RWPE1 (cell line): ENCODE data around the gene SURF6.
"Not testable (repeated sequence)": the region's sequence is repeated elsewhere in the genome, so short reads cannot be mapped to it uniquely, and the experiment has no call there.

Source experiments
- CTCF ChIA-PET: fragments of 350-600 bp; sonication (Branson Sonifier 250); formaldehyde crosslinking; extraction: SDS; loops from one replicate; lab custom pipeline; 2021; lab: Yijun Ruan, JAX
- POLR2A ChIA-PET: fragments of 400-600 bp; formaldehyde crosslinking; extraction: SDS; loops from one replicate; lab custom pipeline; 2020; ENCODE audit warnings: antibody characterized with exemption; ENCODE audit not compliant: low non-redundant PET; lab: Yijun Ruan, JAX
- DNase-seq: peaks from one replicate; pipeline ENCODE4 v3.0.0; 2012; ENCODE audit warnings: low spot score
- H3K27ac ChIP-seq: fragments of 450-650 bp; 2 replicates; pipeline ENCODE4 v1.5.1; 2017
- CTCF ChIP-seq: fragments of 450-650 bp; conservative IDR thresholded peaks from 2 replicates; pipeline ENCODE4 v1.5.1; 2017; ENCODE audit warnings: low read depth, mild to moderate bottlenecking

SURF6 gene

GRCh38 chr9:133340916-133341315, 4.9 kb upstream of the SURF6 start:
- ChIA-PET POLR2A (no interaction called here), CTCF (interaction anchor here (0.6 to 1.4 kb wide), 2 partner anchors 19 to 145 kb away, joined by 4 read pairs; no protein-coding TSS in a partner anchor)
- H3K27ac ChIP-seq, result peak overlapping the region; percentile 21
- no peak for DNase-seq
- TF ChIP-seq CTCF, result no peak

- CTCF ChIA-PET, result interaction anchor here (0.7 to 1.1 kb wide), 2 partner anchors 10 to 141 kb away, joined by 3 read pairs; no protein-coding TSS in a partner anchor
- peak overlapping the region; percentile 21; the same call in 1 of the 2 replicates for H3K27ac ChIP-seq
- POLR2A ChIA-PET, result no interaction called here
- no peak for DNase-seq
- TF ChIP-seq CTCF, result no peak
Observed at GRCh38 chr9:133340256-133340655, 4.3 kb upstream of the SURF6 start.

- ChIA-PET CTCF (interaction anchor here (0.6 to 1.1 kb wide), 3 partner anchors 10 to 140 kb away, joined by 3 read pairs; no protein-coding TSS in a partner anchor), POLR2A (no interaction called here)
- no peak for DNase-seq
- TF ChIP-seq CTCF, result no peak
- peak overlapping the region; percentile 21; the same call in 1 of the 2 replicates for H3K27ac ChIP-seq
Observed at GRCh38 chr9:133339641-133340040, 3.7 kb upstream of the SURF6 start.

DNA sequence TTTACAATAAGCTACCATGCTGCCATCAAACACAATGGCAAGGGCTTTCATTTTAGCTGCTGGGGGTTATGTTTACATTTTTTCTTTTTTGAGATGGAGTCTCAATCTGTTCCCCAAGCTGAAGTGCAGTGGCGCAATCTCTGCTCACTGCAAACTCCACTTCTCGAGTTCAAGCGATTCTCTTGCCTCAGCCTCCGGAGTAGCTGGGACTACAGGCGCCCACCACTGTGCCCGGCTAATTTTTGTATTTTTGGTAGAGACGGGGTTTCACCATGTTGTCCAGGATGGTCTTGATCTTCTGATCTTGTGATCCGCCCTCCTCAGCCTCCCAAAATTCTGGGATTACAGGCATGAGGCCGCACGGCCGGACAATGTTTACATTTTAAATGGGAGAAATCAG, 1.1 kb downstream of the SURF6 start:
- peak overlapping the region; percentile 76 for H3K27ac ChIP-seq
- DNase-seq, result not testable (repeated sequence)
- ChIA-PET POLR2A (interaction anchor here (0.6 to 1.2 kb wide), 4 partner anchors 8 to 80 kb away, joined by 3 to 10 read pairs (median 4); partner anchors contain the start of genes MED22 and RPL7A), CTCF (interaction anchor here (0.6 to 1.9 kb wide), 3 partner anchors 60 to 149 kb away, joined by 3 to 11 read pairs (median 5); no protein-coding TSS in a partner anchor)

- POLR2A ChIA-PET, result interaction anchor here (0.6 to 0.8 kb wide), 3 partner anchors 8 to 81 kb away, joined by 3 to 10 read pairs (median 3); partner anchors contain the start of genes MED22 and RPL7A
- no peak for TF ChIP-seq CTCF
- CTCF ChIA-PET, result interaction anchor here (0.6 to 1.9 kb wide), 2 partner anchors 148 to 181 kb away, joined by 3 to 11 read pairs; no protein-coding TSS in a partner anchor
- H3K27ac ChIP-seq, result peak overlapping the region; percentile 23
- DNase-seq, result no peak
Observed at GRCh38 chr9:133334161-133334560, 1.8 kb downstream of the SURF6 start.

DNA sequence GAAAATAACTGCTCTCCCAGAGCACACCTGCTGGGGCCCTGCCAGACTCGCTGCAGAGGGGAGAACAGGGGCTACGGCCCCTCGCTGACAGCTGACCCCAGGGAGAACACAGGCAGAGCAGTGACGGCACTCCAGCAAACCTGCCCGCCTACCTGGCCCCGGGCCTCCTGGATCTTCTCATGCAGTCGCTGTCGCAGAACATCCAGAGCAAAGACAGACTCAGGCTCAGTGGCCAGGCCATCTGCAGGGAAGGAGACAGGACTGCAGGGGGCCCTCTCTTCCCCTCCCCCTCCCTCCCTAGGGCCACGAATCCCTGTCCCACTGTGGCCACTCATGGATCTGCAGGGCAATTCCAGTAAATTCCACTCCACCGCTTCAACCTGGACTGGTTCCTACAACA, 2.4 kb downstream of the SURF6 start:
- POLR2A ChIA-PET, result interaction anchor here (0.6 kb wide), 1 partner anchor 22 kb away, joined by 8 read pairs; no protein-coding TSS in a partner anchor
- H3K27ac ChIP-seq, result peak overlapping the region; percentile 23
- CTCF ChIA-PET, result interaction anchor here (0.6 kb wide), 2 partner anchors 55 to 181 kb away, joined by 3 to 5 read pairs; no protein-coding TSS in a partner anchor
- no peak for TF ChIP-seq CTCF
- no peak for DNase-seq

- peak overlapping the region; percentile 23 for H3K27ac ChIP-seq
- DNase-seq, result no peak
- no peak for TF ChIP-seq CTCF
- ChIA-PET POLR2A (interaction anchor here (0.6 kb wide), 1 partner anchor 22 kb away, joined by 8 read pairs; no protein-coding TSS in a partner anchor), CTCF (no interaction called here)
Observed at GRCh38 chr9:133333011-133333410, 3.0 kb downstream of the SURF6 start.
